ENCODE results near the gene CCL13.

DNA sequence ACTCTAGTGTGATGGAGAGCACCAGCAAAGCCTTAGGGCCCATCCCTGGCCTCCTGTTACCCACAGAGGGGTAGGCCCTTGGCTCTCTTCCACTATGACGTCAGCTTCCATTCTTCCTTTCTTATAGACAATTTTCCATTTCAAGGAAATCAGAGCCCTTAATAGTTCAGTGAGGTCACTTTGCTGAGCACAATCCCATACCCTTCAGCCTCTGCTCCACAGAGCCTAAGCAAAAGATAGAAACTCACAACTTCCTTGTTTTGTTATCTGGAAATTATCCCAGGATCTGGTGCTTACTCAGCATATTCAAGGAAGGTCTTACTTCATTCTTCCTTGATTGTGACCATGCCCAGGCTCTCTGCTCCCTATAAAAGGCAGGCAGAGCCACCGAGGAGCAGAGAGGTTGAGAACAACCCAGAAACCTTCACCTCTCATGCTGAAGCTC is 37.2 kb upstream of the CCL13 start, which contains the start of gene CCL8:
- TF ChIP-seq, protein P1, sequence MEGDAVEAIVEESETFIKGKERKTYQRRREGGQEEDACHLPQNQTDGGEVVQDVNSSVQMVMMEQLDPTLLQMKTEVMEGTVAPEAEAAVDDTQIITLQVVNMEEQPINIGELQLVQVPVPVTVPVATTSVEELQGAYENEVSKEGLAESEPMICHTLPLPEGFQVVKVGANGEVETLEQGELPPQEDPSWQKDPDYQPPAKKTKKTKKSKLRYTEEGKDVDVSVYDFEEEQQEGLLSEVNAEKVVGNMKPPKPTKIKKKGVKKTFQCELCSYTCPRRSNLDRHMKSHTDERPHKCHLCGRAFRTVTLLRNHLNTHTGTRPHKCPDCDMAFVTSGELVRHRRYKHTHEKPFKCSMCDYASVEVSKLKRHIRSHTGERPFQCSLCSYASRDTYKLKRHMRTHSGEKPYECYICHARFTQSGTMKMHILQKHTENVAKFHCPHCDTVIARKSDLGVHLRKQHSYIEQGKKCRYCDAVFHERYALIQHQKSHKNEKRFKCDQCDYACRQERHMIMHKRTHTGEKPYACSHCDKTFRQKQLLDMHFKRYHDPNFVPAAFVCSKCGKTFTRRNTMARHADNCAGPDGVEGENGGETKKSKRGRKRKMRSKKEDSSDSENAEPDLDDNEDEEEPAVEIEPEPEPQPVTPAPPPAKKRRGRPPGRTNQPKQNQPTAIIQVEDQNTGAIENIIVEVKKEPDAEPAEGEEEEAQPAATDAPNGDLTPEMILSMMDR (IDR thresholded peaks at IDR 0.05; ENCODE audit: poor library complexity) = no peak
- no peak for TF ChIP-seq EZH2 (IDR thresholded peaks at IDR 0.05; ENCODE audit: borderline replicate concordance)
- no peak for TF ChIP-seq EZH2phosphoT487 (IDR thresholded peaks at IDR 0.05; ENCODE audit: low read depth, severe bottlenecking, unreplicated experiment)

Data from hepatocyte (in vitro differentiated cells).